Measurements from ENCODE around the gene CCDC83.

- no peak for TF ChIP-seq CTCF (conservative IDR thresholded peaks at IDR 0.05)
- TF ChIP-seq EZH2 (IDR thresholded peaks at IDR 0.05; ENCODE audit: low read depth): no peak
Measured at GRCh38 chr11:85889108-85889507, 33.9 kb downstream of the CCDC83 start.

Data from PC-9 (cell line).